B cell (primary cell): ENCODE data around the gene PHF21A. TPM values are rescaled to one million over a fixed set of nuclear protein-coding genes. Genes with fewer than 3 reads are reported as not detected.

Experiments used
- ATAC-seq: fragments of 200-7000 bp; cut with Tn5 transposase; one replicate; pipeline ENCODE4 v1.10.0; 2021; ENCODE audit warnings: low read depth, mild to moderate bottlenecking, moderate number of reproducible peaks, moderate library complexity
- CTCF ChIA-PET: fragments of 350-600 bp; sonication (Branson Sonifier 250); formaldehyde crosslinking; loops from one replicate; lab custom pipeline; 2021; ENCODE audit warnings: antibody characterized with exemption, inconsistent platforms; lab: Charles Lee
- POLR2A ChIA-PET: fragments of 350-600 bp; sonication (Branson Sonifier 250); formaldehyde crosslinking; loops from one replicate; lab custom pipeline; 2021; ENCODE audit warnings: antibody characterized with exemption; lab: Charles Lee
- DNase-seq: peaks from one replicate; pipeline ENCODE4 v3.0.0; 2013
- H2AFZ ChIP-seq: 2 replicates; pipeline ENCODE4 v1.6.1; 2012; ENCODE audit warnings: mild to moderate bottlenecking, low read depth, low read length; ENCODE audit not compliant: insufficient read depth, poor library complexity, severe bottlenecking
- H3K27ac ChIP-seq, 2 donors: 1 replicate in 1 of 2; 2 replicates in 1 of 2; pipeline ENCODE4 v1.5.1; 2012 to 2013; ENCODE audit warnings: low read length in 2 of 2, mild to moderate bottlenecking in 2 of 2, moderate library complexity in 1 of 2
- H3K27me3 ChIP-seq, 4 experiments: fragments of 200-600 bp in 1 of 4; sonication (generic) in 1 of 4; replicated peaks in 1 of 4; 1 replicate in 2 of 4; 2 replicates in 2 of 4; pipeline versions ENCODE4 v1.6.1 to v1.7.0; 2013 to 2016; ENCODE audit warnings: low read length in 3 of 4, mild to moderate bottlenecking in 2 of 4, mixed read lengths in 1 of 4, moderate library complexity in 1 of 4; ENCODE audit not compliant: insufficient read depth in 4 of 4, control insufficient read depth in 3 of 4; ENCODE audit errors: control extremely low read depth in 1 of 4
- H3K36me3 ChIP-seq, 2 experiments: replicated peaks in 1 of 2; 1 replicate in 1 of 2; 2 replicates in 1 of 2; pipeline versions ENCODE4 v1.6.1 to v1.7.1; 2013; ENCODE audit warnings: low read length in 1 of 2; ENCODE audit not compliant: insufficient read depth in 2 of 2, control insufficient read depth in 1 of 2; ENCODE audit errors: control extremely low read depth in 1 of 2, extremely low read depth in 1 of 2
- H3K4me1 ChIP-seq, 2 donors: fragments of 200-600 bp in 1 of 2; sonication (generic) in 1 of 2; 1 replicate in 1 of 2; 2 replicates in 1 of 2; pipeline versions ENCODE4 v1.5.1 to v1.6.1; 2013 to 2017; ENCODE audit warnings: low read length in 2 of 2; ENCODE audit not compliant: control insufficient read depth in 2 of 2, insufficient read depth in 2 of 2
- H3K4me2 ChIP-seq: replicated peaks from 2 replicates; pipeline ENCODE3; 2012; ENCODE audit warnings: mild to moderate bottlenecking, low read depth, low read length; ENCODE audit not compliant: poor library complexity, severe bottlenecking
- H3K4me3 ChIP-seq, 5 experiments: fragments of 200-600 bp in 1 of 5; sonication (generic) in 1 of 5; 1 replicate in 3 of 5; 2 replicates in 2 of 5; pipeline versions ENCODE4 v1.5.1 to v1.7.0; 2011 to 2016; ENCODE audit warnings: low read length in 4 of 5, mild to moderate bottlenecking in 4 of 5, low read depth in 2 of 5, control low read depth in 1 of 5, moderate library complexity in 1 of 5; ENCODE audit not compliant: insufficient read depth in 1 of 5; ENCODE audit errors: control extremely low read depth in 1 of 5, extremely low read depth in 1 of 5
- H3K79me2 ChIP-seq: fragments of 200-600 bp; sonication (generic); one replicate; pipeline ENCODE4 v1.6.0; 2016; ENCODE audit warnings: low read length; ENCODE audit not compliant: control insufficient read depth, insufficient read depth
- H3K9ac ChIP-seq: fragments of 200-600 bp; sonication (generic); 2 replicates; pipeline ENCODE4 v1.6.1; 2017; ENCODE audit warnings: mild to moderate bottlenecking, low read length, moderate library complexity
- H3K9me3 ChIP-seq, 3 donors: one replicate each; pipeline versions ENCODE4 v1.6.1 to v1.7.1; 2013; ENCODE audit warnings: low read length in 2 of 3; ENCODE audit not compliant: control insufficient read depth in 2 of 3, insufficient read depth in 1 of 3; ENCODE audit errors: control extremely low read depth in 1 of 3
- H4K20me1 ChIP-seq: 2 replicates; pipeline ENCODE4 v1.6.0; 2012; ENCODE audit warnings: mild to moderate bottlenecking, low read length; ENCODE audit not compliant: insufficient read depth, control insufficient read depth, poor library complexity, severe bottlenecking
- H3K27ac Mint-ChIP-seq: one replicate; pipeline ENCODE4 v1.8.0; 2021; ENCODE audit warnings: mixed read lengths
- H3K27me3 Mint-ChIP-seq: one replicate; pipeline ENCODE4 v1.8.0; 2021; ENCODE audit warnings: mixed read lengths
- H3K4me1 Mint-ChIP-seq: one replicate; pipeline ENCODE4 v1.8.0; 2021; ENCODE audit warnings: mixed read lengths
- H3K4me3 Mint-ChIP-seq: one replicate; pipeline ENCODE4 v1.8.0; 2021; ENCODE audit warnings: mixed read lengths
- H3K9me3 Mint-ChIP-seq: one replicate; pipeline ENCODE4 v1.8.0; 2022; ENCODE audit warnings: mixed read lengths; ENCODE audit not compliant: insufficient read depth
- CTCF ChIP-seq: fragments of 200-600 bp; IDR thresholded peaks from one replicate; pipeline ENCODE4 v1.8.0; 2022; ENCODE audit warnings: antibody characterized with exemption, mild to moderate bottlenecking
- EZH2 ChIP-seq: IDR thresholded peaks from 2 replicates; pipeline ENCODE4 v1.6.1; 2012; ENCODE audit warnings: borderline replicate concordance, low read depth, mild to moderate bottlenecking, moderate library complexity, low read length; ENCODE audit not compliant: insufficient read depth, poor library complexity, severe bottlenecking
- WGBS: methylation state at CpG from one replicate; pipeline ENCODE4 v1.1.5; 2013; ENCODE audit warnings: missing lambda C conversion rate; ENCODE audit not compliant: insufficient coverage; 5-methylcytosine and 5-hydroxymethylcytosine counted together
- intact Hi-C: fragments of 100-400 bp; cut with micrococcal nuclease; formaldehyde crosslinking; loops from one replicate; pipeline ENCODE4 v1.10.0; 2022
- polyA plus RNA-seq: library from polyadenylated mRNA; depleted of rRNA; stranded (reverse); fragments of >200 nt; gene quantifications from 2 replicates; pipeline ENCODE4 v1.2.3, GENCODE V29; 2012
- total RNA-seq, 2 donors: library from RNA; stranded (reverse); fragments of 120-200 nt in 1 of 2; gene quantifications; 1 replicate in 1 of 2; 2 replicates in 1 of 2; pipeline versions ENCODE4 v1.2.3 to v1.2.4, GENCODE V29; 2013 to 2022

Gene PHF21A
- total and polyA plus RNA-seq, 2 donors (not counting 1 experiment from before 2014, with no cell fraction given): 41.9 to 103 TPM

- peaks cover 22% of the 10 kb centered on the region for H3K4me1 Mint-ChIP-seq
- H3K4me3 Mint-ChIP-seq: no peak overlapping the region
- TF ChIP-seq CTCF: no peak
- TF ChIP-seq EZH2: no peak
- H3K9me3 Mint-ChIP-seq: no peaks in the 10 kb centered on the region
- ATAC-seq (no peak), DNase-seq (no peak)
- Histone ChIP-seq H3K27me3 (no peaks in the 10 kb centered on the region), H3K79me2 (peaks cover 14% of the 10 kb centered on the region), H3K4me3 (no peak overlapping the region), H3K9ac (no peak overlapping the region), H4K20me1 (peaks cover 48% of the 10 kb centered on the region), H3K4me2 (no peak overlapping the region), H2AFZ (no peak overlapping the region), H3K36me3 (peaks cover 2 to 48% of the 10 kb centered on the region in 2 experiments), H3K27ac (no peak overlapping the region), H3K9me3 (no peaks in the 10 kb centered on the region), H3K4me1 (peaks cover 0 to 10% of the 10 kb centered on the region in 2 donors)
- CTCF ChIA-PET: no interaction called here
- 100% methylated on average over 5 of the region's 9 CpGs for WGBS
- no peaks in the 10 kb centered on the region for H3K27me3 Mint-ChIP-seq
- intact Hi-C loops: loop anchor here (10.0 kb wide), 1 partner anchor 1346 kb away; the partner anchor contains the start of gene CD82
- POLR2A ChIA-PET: no interaction called here
- H3K27ac Mint-ChIP-seq: no peak overlapping the region
These were observed 210.6 kb downstream of the PHF21A start for GRCh38 chr11:45910623-45911022.

GRCh38 chr11:45909594-45910475, 211.4 kb downstream of the PHF21A start:
- H2AFZ ChIP-seq: no peak overlapping the region
- no peak overlapping the region for H3K4me3 ChIP-seq
- H4K20me1 ChIP-seq: peaks cover 44% of the 10 kb centered on the region
- Mint-ChIP-seq H3K27me3 (no peaks in the 10 kb centered on the region), H3K9me3 (no peaks in the 10 kb centered on the region), H3K4me3 (no peak overlapping the region), H3K27ac (no peak overlapping the region), H3K4me1 (peaks cover 18% of the 10 kb centered on the region)
- H3K9ac ChIP-seq: no peak overlapping the region
- H3K9me3 ChIP-seq: no peaks in the 10 kb centered on the region
- 92% methylated on average over 27 of the region's 32 CpGs for WGBS
- peaks cover 0 to 13% of the 10 kb centered on the region in 2 donors for H3K4me1 ChIP-seq
- no peaks in the 10 kb centered on the region for H3K27me3 ChIP-seq
- H3K36me3 ChIP-seq: peaks cover 2 to 47% of the 10 kb centered on the region in 2 experiments
- intact Hi-C loops: loop anchor here (10.0 kb wide), 1 partner anchor 1345 kb away; the partner anchor contains the start of gene CD82
- POLR2A ChIA-PET: no interaction called here
- no peak overlapping the region for H3K27ac ChIP-seq
- no peak for ATAC-seq
- H3K79me2 ChIP-seq: peaks cover 8% of the 10 kb centered on the region
- no peak for DNase-seq
- no peak overlapping the region for H3K4me2 ChIP-seq
- CTCF ChIA-PET: interaction anchor here (1.1 kb wide), 1 partner anchor 67 kb away, joined by 4 read pairs; no protein-coding TSS in a partner anchor
- no peak for TF ChIP-seq CTCF
